ENCODE data around the gene DUSP9. TPM values are rescaled to one million over a fixed set of nuclear protein-coding genes. Genes with fewer than 3 reads are reported as not detected.

DUSP9 gene
- total RNA-seq = under 0.01 TPM in 1 of 2 replicates, not detected in the other

GRCh38 chrX:153646620-153647373 is at the start of gene DUSP9:
TSS of gene DUSP9 (plus strand) at chrX:153647203. CDS start at chrX:153647954, 751 bp downstream.

GRCh38 chrX:153598541-153599191 is 48.3 kb upstream of the DUSP9 start, which contains the start of gene CCNQ:
TSS of gene CCNQ (minus strand) at chrX:153599139. CDS start at chrX:153599073, 66 bp downstream.

GRCh38 chrX:153673428-153674218 is 26.6 kb downstream of the DUSP9 start, which contains the start of gene PNCK:
TSS of gene PNCK (minus strand) at chrX:153673813. CDS start at chrX:153673076, 737 bp downstream.

GRCh38 chrX:153687121-153688039 is 40.4 kb downstream of the DUSP9 start, which contains the start of gene SLC6A8:
TSS of gene SLC6A8 (plus strand) at chrX:153687926. CDS start at chrX:153688575, 649 bp downstream.

Other genes with a start within 250 kb of the DUSP9 start
- not detected in 2 replicates for gene PNMA6E, start 245.9 kb upstream of the DUSP9 start, total RNA-seq
- 0.90 and 1.5 TPM in 2 replicates for gene ZFP92, start 235.7 kb upstream of the DUSP9 start, total RNA-seq
- gene TREX2, start 201.1 kb upstream of the DUSP9 start, total RNA-seq = 2.8 and 3.7 TPM in 2 replicates
- gene HAUS7, start 176.6 kb upstream of the DUSP9 start, total RNA-seq = 18.8 and 21.3 TPM in 2 replicates
- 16.6 and 71.1 TPM in 2 replicates for gene BGN, start 152.2 kb upstream of the DUSP9 start, total RNA-seq
- under 0.01 TPM in 2 replicates for gene ATP2B3, start 129.6 kb upstream of the DUSP9 start, total RNA-seq
- gene CCNQ, start 48.1 kb upstream of the DUSP9 start, total RNA-seq = 36.4 and 40.9 TPM in 2 replicates
- 0.09 TPM in 1 of 2 replicates, not detected in the other for gene PNCK, start 26.6 kb downstream of the DUSP9 start, total RNA-seq
- gene SLC6A8, start 40.7 kb downstream of the DUSP9 start, total RNA-seq = 3.4 and 7.9 TPM in 2 replicates
- gene BCAP31, start 77.2 kb downstream of the DUSP9 start, total RNA-seq = 265 and 294 TPM in 2 replicates
- gene ABCD1, start 77.7 kb downstream of the DUSP9 start, total RNA-seq = 6.8 and 10.6 TPM in 2 replicates
- gene PLXNB3, start 117.0 kb downstream of the DUSP9 start, total RNA-seq = 3.2 and 5.5 TPM in 2 replicates
- 0.09 TPM in 2 replicates for gene SRPK3, start 133.8 kb downstream of the DUSP9 start, total RNA-seq
- gene IDH3G, start 147.2 kb downstream of the DUSP9 start, total RNA-seq = 53.3 and 54.2 TPM in 2 replicates
- 144 and 169 TPM in 2 replicates for gene SSR4, start 147.5 kb downstream of the DUSP9 start, total RNA-seq
- 0.09 TPM in 2 replicates for gene PDZD4, start 183.3 kb downstream of the DUSP9 start, total RNA-seq
- 0.09 and 0.28 TPM in 2 replicates for gene L1CAM, start 239.0 kb downstream of the DUSP9 start, total RNA-seq

All from endothelial cell of coronary artery (primary cell).